ENCODE data around the gene MDN1. TPM values are rescaled to one million over a fixed set of nuclear protein-coding genes. Genes with fewer than 3 reads are reported as not detected.

Gene MDN1
- total RNA-seq, 1 experiment from 2014 or later: 53.6 TPM

DNA sequence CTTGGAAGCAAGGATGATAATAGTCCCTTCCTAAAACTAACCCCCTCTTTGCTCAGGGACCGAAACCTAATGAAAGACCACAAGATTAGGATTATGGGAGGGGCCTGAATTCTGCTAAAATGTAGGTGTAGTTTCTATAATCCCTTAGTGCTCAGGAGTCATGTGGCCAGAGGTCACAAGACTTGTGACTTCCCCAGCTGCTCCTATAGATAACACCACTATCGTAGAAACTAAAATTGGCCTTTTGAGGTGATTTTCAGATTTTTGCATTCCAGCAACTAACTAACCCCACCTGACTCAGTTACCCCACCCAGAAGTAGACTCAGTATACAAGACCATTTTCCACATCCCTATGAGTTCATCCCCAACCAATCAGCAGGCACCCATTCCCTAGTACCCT is 42.1 kb downstream of the MDN1 start:
- CTCF ChIA-PET: no interaction called here
- no peaks in the 10 kb centered on the region for H3K9me3 ChIP-seq (ENCODE audit: control insufficient read depth in 1 of 2, insufficient read depth in 1 of 2, low read depth in 1 of 2, low read length in 2 of 2)
- no peak overlapping the region for H2AFZ ChIP-seq (ENCODE audit: low read depth, low read length, poor library complexity, severe bottlenecking)
- H3K4me1 ChIP-seq (ENCODE audit: control insufficient read depth in 1 of 2, insufficient read depth in 2 of 2, low read length in 2 of 2): no peaks in the 10 kb centered on the region
- BruUV-seq (replicated peaks): no TSS peak
- H3K9me2 ChIP-seq (ENCODE audit: insufficient read depth): no peaks in the 10 kb centered on the region
- no peaks in the 10 kb centered on the region for H3K27me3 ChIP-seq (ENCODE audit: insufficient read depth, low read length)
- RAD21 ChIA-PET (ENCODE audit: low non-redundant PET in 1 of 2, low total read pairs in 2 of 2, uncharacterized antibody in 2 of 2, unreplicated experiment in 2 of 2): no interaction called here
- ATAC-seq (no peak), DNase-seq (ENCODE audit: low read depth, low spot score) (no peak)
- intact Hi-C loops (cut with micrococcal nuclease): no loop called here
- H4K20me1 ChIP-seq (ENCODE audit: insufficient read depth): peaks cover 5% of the 10 kb centered on the region; the same call in 1 of the 2 replicates
- no peak overlapping the region for H3K4me2 ChIP-seq (ENCODE audit: low read length)
- H3K27ac ChIP-seq (ENCODE audit: low read depth, low read length): no peak overlapping the region
- H3K36me3 ChIP-seq (ENCODE audit: control insufficient read depth in 1 of 2, insufficient read depth in 2 of 2, low read length in 2 of 2): peaks cover 10 to 33% of the 10 kb centered on the region in 2 experiments
- no peak overlapping the region for H3K9ac ChIP-seq (ENCODE audit: low read length)
- H3K79me2 ChIP-seq (ENCODE audit: insufficient read depth, low read length): peaks cover 28% of the 10 kb centered on the region
- POLR2A ChIA-PET: no interaction called here
- TF ChIP-seq RAD21 (IDR thresholded peaks at IDR 0.05; ENCODE audit: low read depth): no peak
- no peak for TF ChIP-seq FOSL1 (IDR thresholded peaks at IDR 0.05; ENCODE audit: low read depth)
- TF ChIP-seq, protein P1, sequence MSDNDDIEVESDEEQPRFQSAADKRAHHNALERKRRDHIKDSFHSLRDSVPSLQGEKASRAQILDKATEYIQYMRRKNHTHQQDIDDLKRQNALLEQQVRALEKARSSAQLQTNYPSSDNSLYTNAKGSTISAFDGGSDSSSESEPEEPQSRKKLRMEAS (IDR thresholded peaks at IDR 0.05): no peak
- TF ChIP-seq CEBPB (IDR thresholded peaks at IDR 0.05; ENCODE audit: low read depth): no peak
- no peak for TF ChIP-seq EGR1 (IDR thresholded peaks at IDR 0.05; ENCODE audit: low read depth)
- TF ChIP-seq TCF7L2 (IDR thresholded peaks at IDR 0.05; ENCODE audit: borderline replicate concordance, extremely low read depth, insufficient read depth, insufficient read length): no peak
- TF ChIP-seq JUND (IDR thresholded peaks at IDR 0.05): no peak
- H3K4me3 ChIP-seq (replicated peaks in 1 of 2; ENCODE audit: low read depth in 1 of 2, low read length in 2 of 2): no peak overlapping the region

DNA sequence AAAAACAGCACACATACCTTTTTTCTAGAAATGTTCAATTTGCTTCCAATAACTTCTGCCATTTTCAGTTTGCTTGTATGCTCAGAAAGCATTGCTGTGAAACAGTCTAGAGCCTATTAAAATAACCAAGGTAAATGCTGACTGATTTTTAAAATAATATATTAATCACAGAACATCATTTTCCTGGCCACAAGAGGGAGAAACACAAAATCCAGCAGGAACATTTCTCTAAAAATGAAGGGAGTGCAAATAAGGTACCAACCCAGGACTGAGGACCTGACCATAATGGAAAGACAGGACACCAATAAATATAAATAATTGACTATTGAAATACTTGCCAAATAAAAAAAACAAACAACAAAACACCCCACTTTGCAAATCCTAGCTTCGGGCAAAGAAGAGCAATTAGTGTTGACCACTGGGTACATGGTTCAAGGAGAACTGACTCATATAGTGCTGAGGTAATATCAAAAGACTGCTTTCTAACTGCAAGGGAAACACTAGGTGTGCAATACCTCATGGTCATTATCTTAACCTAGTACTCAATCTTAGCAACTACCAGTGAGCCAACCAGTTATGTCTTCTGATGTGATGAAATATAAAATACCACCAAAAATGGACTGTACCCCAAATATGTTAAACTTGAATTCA is 42.9 kb downstream of the MDN1 start:
- CTCF ChIA-PET: no interaction called here
- H3K27ac ChIP-seq (ENCODE audit: low read depth, low read length): no peak overlapping the region
- no peak overlapping the region for H3K4me3 ChIP-seq (replicated peaks in 1 of 2; ENCODE audit: low read depth in 1 of 2, low read length in 2 of 2)
- TF ChIP-seq FOSL1 (IDR thresholded peaks at IDR 0.05; ENCODE audit: low read depth) (no peak), CTCF (IDR thresholded peaks at IDR 0.05 in 2 of 3, conservative IDR thresholded peaks at IDR 0.05 in 1 of 3; ENCODE audit: borderline replicate concordance in 1 of 3, insufficient read depth in 1 of 3, low read depth in 2 of 3, low read length in 2 of 3) (peak in 2 of 3 experiments; percentile 13 to 18; a peak in 2 of 6 replicates), YY1 (IDR thresholded peaks at IDR 0.05; ENCODE audit: extremely low read depth, insufficient replicate concordance, low read depth, low read length) (no peak), EZH2 (IDR thresholded peaks at IDR 0.05) (no peak), POLR2AphosphoS5 (IDR thresholded peaks at IDR 0.05; ENCODE audit: low read depth, low read length) (no peak)
- H3K4me1 ChIP-seq (ENCODE audit: control insufficient read depth in 1 of 2, insufficient read depth in 2 of 2, low read length in 2 of 2): no peaks in the 10 kb centered on the region
- ATAC-seq (no peak), DNase-seq (ENCODE audit: low read depth, low spot score) (no peak)
- POLR2A ChIA-PET: no interaction called here
- no TSS peak for BruUV-seq (replicated peaks)
- no peaks in the 10 kb centered on the region for H3K9me3 ChIP-seq (ENCODE audit: control insufficient read depth in 1 of 2, insufficient read depth in 1 of 2, low read depth in 1 of 2, low read length in 2 of 2)
- H4K20me1 ChIP-seq (ENCODE audit: insufficient read depth): peaks cover 5% of the 10 kb centered on the region; the same call in 1 of the 2 replicates
- intact Hi-C loops (cut with micrococcal nuclease): no loop called here
- RAD21 ChIA-PET (ENCODE audit: low non-redundant PET in 1 of 2, low total read pairs in 2 of 2, uncharacterized antibody in 2 of 2, unreplicated experiment in 2 of 2): no interaction called here
- H3K27me3 ChIP-seq (ENCODE audit: insufficient read depth, low read length): no peaks in the 10 kb centered on the region
- peaks cover 28% of the 10 kb centered on the region for H3K79me2 ChIP-seq (ENCODE audit: insufficient read depth, low read length)
- H3K4me2 ChIP-seq (ENCODE audit: low read length): no peak overlapping the region
- peaks cover 16 to 39% of the 10 kb centered on the region in 2 experiments for H3K36me3 ChIP-seq (ENCODE audit: control insufficient read depth in 1 of 2, insufficient read depth in 2 of 2, low read length in 2 of 2)
- no peak overlapping the region for H2AFZ ChIP-seq (ENCODE audit: low read depth, low read length, poor library complexity, severe bottlenecking)
- H3K9ac ChIP-seq (ENCODE audit: low read length): no peak overlapping the region
- no peaks in the 10 kb centered on the region for H3K9me2 ChIP-seq (ENCODE audit: insufficient read depth)
